Measurements from ENCODE around the gene GLIPR1L1.

DNA sequence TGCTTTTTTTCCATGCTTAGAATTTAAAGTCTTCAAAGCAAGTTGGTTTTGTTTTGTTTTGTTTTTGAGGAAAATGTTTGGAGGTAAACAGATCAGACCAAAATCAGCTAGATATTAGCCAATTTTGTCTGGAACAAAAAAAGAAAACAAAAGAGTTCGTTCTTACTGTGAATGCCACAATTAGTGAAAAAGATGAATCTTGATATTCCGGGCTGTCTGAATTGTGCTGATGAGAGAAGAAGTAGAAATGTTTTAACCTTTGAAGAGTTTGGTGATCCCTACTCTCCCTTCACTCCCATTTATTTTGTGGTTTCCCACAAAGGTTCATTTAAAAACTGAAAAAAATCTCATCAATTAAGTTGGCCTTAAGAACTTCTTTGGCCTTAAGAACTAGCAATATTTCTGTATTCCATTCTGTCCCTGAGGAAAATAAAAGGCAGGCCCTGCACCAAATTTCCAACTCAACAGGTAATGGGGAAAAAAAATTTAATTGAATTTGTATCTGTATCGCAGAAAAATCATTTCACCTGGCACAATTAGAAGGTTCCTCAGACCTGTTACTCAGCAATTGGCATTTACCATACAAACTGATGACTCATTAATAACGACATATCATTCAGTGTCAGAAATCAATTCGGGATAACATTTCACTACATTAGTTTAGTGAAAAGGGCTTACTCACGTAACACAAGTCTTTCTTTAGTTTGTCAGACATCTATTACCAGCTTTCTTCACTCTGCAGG is 55.9 kb downstream of the GLIPR1L1 start:
- no peak for TF ChIP-seq POLR2AphosphoS5 (IDR thresholded peaks at IDR 0.05)
- TF ChIP-seq, protein P1, sequence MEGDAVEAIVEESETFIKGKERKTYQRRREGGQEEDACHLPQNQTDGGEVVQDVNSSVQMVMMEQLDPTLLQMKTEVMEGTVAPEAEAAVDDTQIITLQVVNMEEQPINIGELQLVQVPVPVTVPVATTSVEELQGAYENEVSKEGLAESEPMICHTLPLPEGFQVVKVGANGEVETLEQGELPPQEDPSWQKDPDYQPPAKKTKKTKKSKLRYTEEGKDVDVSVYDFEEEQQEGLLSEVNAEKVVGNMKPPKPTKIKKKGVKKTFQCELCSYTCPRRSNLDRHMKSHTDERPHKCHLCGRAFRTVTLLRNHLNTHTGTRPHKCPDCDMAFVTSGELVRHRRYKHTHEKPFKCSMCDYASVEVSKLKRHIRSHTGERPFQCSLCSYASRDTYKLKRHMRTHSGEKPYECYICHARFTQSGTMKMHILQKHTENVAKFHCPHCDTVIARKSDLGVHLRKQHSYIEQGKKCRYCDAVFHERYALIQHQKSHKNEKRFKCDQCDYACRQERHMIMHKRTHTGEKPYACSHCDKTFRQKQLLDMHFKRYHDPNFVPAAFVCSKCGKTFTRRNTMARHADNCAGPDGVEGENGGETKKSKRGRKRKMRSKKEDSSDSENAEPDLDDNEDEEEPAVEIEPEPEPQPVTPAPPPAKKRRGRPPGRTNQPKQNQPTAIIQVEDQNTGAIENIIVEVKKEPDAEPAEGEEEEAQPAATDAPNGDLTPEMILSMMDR (IDR thresholded peaks at IDR 0.05) = no peak
- no peak for TF ChIP-seq POLR2A (IDR thresholded peaks at IDR 0.05; ENCODE audit: low read depth)
